Osteocyte (in vitro differentiated cells): ENCODE data around the gene NCOA6. TPM values are rescaled to one million over a fixed set of nuclear protein-coding genes. Genes with fewer than 3 reads are reported as not detected.

Experiments
- DNase-seq: peaks from one replicate; pipeline ENCODE4 v3.0.0; 2021; ENCODE audit warnings: mixed read lengths; ENCODE audit not compliant: unreplicated experiment; ENCODE audit errors: extremely low spot score
- H3K27ac Mint-ChIP-seq: one replicate; pipeline ENCODE4 v1.8.0; 2021; ENCODE audit warnings: mild to moderate bottlenecking, mixed read lengths; ENCODE audit not compliant: unreplicated experiment
- H3K27me3 Mint-ChIP-seq: one replicate; pipeline ENCODE4 v1.8.0; 2021; ENCODE audit warnings: mixed read lengths; ENCODE audit not compliant: unreplicated experiment
- H3K36me3 Mint-ChIP-seq: one replicate; pipeline ENCODE4 v1.8.0; 2021; ENCODE audit warnings: mixed read lengths; ENCODE audit not compliant: unreplicated experiment
- H3K4me1 Mint-ChIP-seq: one replicate; pipeline ENCODE4 v1.8.0; 2021; ENCODE audit warnings: mixed read lengths; ENCODE audit not compliant: unreplicated experiment
- H3K4me3 Mint-ChIP-seq: one replicate; pipeline ENCODE4 v1.8.0; 2021; ENCODE audit warnings: mild to moderate bottlenecking, moderate library complexity, mixed read lengths; ENCODE audit not compliant: unreplicated experiment
- H3K9me3 Mint-ChIP-seq: one replicate; pipeline ENCODE4 v1.8.0; 2021; ENCODE audit warnings: mixed read lengths; ENCODE audit not compliant: unreplicated experiment
- total RNA-seq: library from RNA; stranded (reverse); gene quantifications from 2 replicates; pipeline ENCODE4 v1.2.1, GENCODE V29; 2021
- TF ChIP-seq, protein P1 (sequence below): fragments of 200-600 bp; sonication (generic); IDR thresholded peaks from 2 replicates; pipeline ENCODE4 v1.5.0; 2021; ENCODE audit warnings: antibody characterized with exemption, mild to moderate bottlenecking, moderate library complexity

NCOA6 gene
- total RNA-seq, 1 donor from 2014 or later: 33.4 TPM

GRCh38 chr20:34711813-34712430, 113.5 kb downstream of the NCOA6 start:
- Mint-ChIP-seq H3K9me3 (no peaks in the 10 kb centered on the region), H3K27me3 (no peaks in the 10 kb centered on the region), H3K27ac (no peak overlapping the region), H3K36me3 (peaks cover 10% of the 10 kb centered on the region), H3K4me3 (no peak overlapping the region), H3K4me1 (peaks cover 29% of the 10 kb centered on the region)
- TF ChIP-seq, protein P1, sequence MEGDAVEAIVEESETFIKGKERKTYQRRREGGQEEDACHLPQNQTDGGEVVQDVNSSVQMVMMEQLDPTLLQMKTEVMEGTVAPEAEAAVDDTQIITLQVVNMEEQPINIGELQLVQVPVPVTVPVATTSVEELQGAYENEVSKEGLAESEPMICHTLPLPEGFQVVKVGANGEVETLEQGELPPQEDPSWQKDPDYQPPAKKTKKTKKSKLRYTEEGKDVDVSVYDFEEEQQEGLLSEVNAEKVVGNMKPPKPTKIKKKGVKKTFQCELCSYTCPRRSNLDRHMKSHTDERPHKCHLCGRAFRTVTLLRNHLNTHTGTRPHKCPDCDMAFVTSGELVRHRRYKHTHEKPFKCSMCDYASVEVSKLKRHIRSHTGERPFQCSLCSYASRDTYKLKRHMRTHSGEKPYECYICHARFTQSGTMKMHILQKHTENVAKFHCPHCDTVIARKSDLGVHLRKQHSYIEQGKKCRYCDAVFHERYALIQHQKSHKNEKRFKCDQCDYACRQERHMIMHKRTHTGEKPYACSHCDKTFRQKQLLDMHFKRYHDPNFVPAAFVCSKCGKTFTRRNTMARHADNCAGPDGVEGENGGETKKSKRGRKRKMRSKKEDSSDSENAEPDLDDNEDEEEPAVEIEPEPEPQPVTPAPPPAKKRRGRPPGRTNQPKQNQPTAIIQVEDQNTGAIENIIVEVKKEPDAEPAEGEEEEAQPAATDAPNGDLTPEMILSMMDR: no peak
- no peak for DNase-seq

DNA sequence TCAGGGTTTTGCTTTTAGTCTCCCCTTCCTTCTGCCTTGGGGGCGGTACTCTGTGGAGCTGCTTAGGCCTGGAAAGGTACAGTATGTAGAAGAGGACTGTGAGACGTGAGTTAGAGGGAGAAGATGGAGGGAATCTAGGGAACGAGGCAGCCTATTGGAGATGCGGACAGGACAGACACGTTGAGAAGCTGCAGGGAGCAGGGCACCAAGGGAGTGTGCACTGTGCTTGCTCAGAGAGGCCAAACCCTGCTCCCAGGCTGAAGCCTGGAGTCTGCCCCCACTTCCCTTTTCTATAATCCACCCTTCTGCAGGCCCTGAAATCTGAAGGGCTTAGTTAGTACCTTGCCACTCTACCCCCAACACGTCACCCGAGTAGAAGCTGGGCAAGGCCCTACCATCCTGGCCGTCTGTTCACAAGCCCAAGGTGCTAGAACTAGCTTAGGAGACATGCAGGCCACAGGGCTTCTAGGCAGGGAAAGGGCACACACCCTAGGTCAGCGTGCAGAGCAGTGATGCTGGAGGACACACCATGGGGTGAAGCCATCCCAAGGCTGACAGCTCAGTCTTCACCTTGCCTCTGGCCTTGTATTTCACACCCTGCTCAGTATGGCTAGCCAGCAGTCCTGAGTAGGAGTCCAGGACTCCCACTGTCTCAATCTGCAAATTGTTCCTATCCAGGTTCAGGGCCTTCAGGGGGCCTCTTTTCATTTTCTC, 114.4 kb downstream of the NCOA6 start:
- H3K27ac Mint-ChIP-seq: peak overlapping the region; percentile 69
- peaks cover 36% of the 10 kb centered on the region for H3K4me1 Mint-ChIP-seq
- no peak for DNase-seq
- H3K4me3 Mint-ChIP-seq: peak overlapping the region; percentile 76
- TF ChIP-seq, protein P1: no peak
- H3K9me3 Mint-ChIP-seq: no peaks in the 10 kb centered on the region
- peaks cover 10% of the 10 kb centered on the region for H3K36me3 Mint-ChIP-seq
- no peaks in the 10 kb centered on the region for H3K27me3 Mint-ChIP-seq

DNA sequence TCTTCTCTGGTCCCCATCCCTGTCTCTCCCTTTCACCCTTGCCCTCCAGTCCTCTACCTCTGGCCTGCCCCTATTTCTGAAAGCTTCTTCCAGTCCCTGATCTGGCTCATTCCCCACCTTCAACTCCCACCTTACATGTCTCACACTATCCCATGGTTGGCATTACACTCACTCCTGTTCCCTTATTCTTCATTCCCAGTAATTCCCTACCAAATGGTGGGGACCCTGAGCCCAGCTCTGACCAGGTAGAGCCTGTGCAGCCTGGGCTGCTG, 114.9 kb downstream of the NCOA6 start:
- Mint-ChIP-seq H3K4me3 (peak overlapping the region; percentile 76), H3K27ac (peak overlapping the region; percentile 69), H3K36me3 (peaks cover 10% of the 10 kb centered on the region), H3K9me3 (no peaks in the 10 kb centered on the region), H3K4me1 (peaks cover 41% of the 10 kb centered on the region), H3K27me3 (no peaks in the 10 kb centered on the region)
- no peak for DNase-seq
- TF ChIP-seq, protein P1: no peak

- Mint-ChIP-seq H3K27me3 (no peaks in the 10 kb centered on the region), H3K27ac (peak overlapping the region; percentile 86), H3K4me1 (peaks cover 46% of the 10 kb centered on the region), H3K36me3 (peaks cover 7% of the 10 kb centered on the region), H3K4me3 (peak overlapping the region; percentile 82), H3K9me3 (no peaks in the 10 kb centered on the region)
- DNase-seq: peak; percentile 87
- TF ChIP-seq, protein P1: peak; percentile 57
Measured at GRCh38 chr20:34709831-34710567, 115.5 kb downstream of the NCOA6 start.
